Dermis microvascular lymphatic vessel endothelial cell (primary cell): Measurements from ENCODE around the gene CES4A. TPM values are rescaled to one million over a fixed set of nuclear protein-coding genes. Genes with fewer than 3 reads are reported as not detected.
"Not testable (repeated sequence)": the region's sequence is repeated elsewhere in the genome, so short reads cannot be mapped to it uniquely, and the experiment has no call there.

Source experiments
- DNase-seq, 2 donors: peaks; one replicate each; pipeline versions ENCODE4 v3.0.0 to v3.0.0-alpha.2; 2010; ENCODE audit warnings: low read depth in 2 of 2
- total RNA-seq: library from RNA; depleted of rRNA; stranded (reverse); fragments of >200 nt; gene quantifications from 2 replicates; pipeline ENCODE4 v1.2.1, GENCODE V29; 2014

Gene CES4A
- total RNA-seq, 1 donor from 2014 or later, result 1.0 TPM

- not testable (repeated sequence) for DNase-seq
Observed at GRCh38 chr16:66955363-66956153, 32.8 kb upstream of the CES4A start.

- not testable (repeated sequence) for DNase-seq
Observed at GRCh38 chr16:66956154-66956457, 32.3 kb upstream of the CES4A start.

GRCh38 chr16:66958857-66959703, 29.3 kb upstream of the CES4A start:
- no peak for DNase-seq

GRCh38 chr16:66959704-66960161, 28.7 kb upstream of the CES4A start:
- no peak for DNase-seq

GRCh38 chr16:66960270-66960669, 28.1 kb upstream of the CES4A start:
- no peak for DNase-seq

GRCh38 chr16:66961065-66961744, 27.2 kb upstream of the CES4A start, which contains the start of gene CES3:
CES3 (plus strand) TSS chr16:66961266; CDS start chr16:66961308, 42 bp downstream.
- peak; percentile 28 to 66 for DNase-seq

- no peak for DNase-seq
Observed at GRCh38 chr16:66961914-66962313, 26.5 kb upstream of the CES4A start.

- no peak for DNase-seq
Observed at GRCh38 chr16:66964049-66964448, 24.3 kb upstream of the CES4A start.

- DNase-seq, result no peak
Observed at GRCh38 chr16:66968847-66969246, 19.5 kb upstream of the CES4A start.

- DNase-seq, result no peak
Observed at GRCh38 chr16:66970775-66971720, 17.3 kb upstream of the CES4A start.

GRCh38 chr16:66972983-66973382, 15.4 kb upstream of the CES4A start:
- no peak for DNase-seq

- DNase-seq, result no peak
Observed at GRCh38 chr16:66973716-66974115, 14.7 kb upstream of the CES4A start.

GRCh38 chr16:66974156-66974931, 14.0 kb upstream of the CES4A start:
- DNase-seq, result not testable (repeated sequence)

- not testable (repeated sequence) for DNase-seq
Observed at GRCh38 chr16:66974932-66975246, 13.5 kb upstream of the CES4A start.

- no peak for DNase-seq
Observed at GRCh38 chr16:66975302-66975893, 13.0 kb upstream of the CES4A start.

- DNase-seq, result no peak
Observed at GRCh38 chr16:66976746-66977145, 11.6 kb upstream of the CES4A start.

- DNase-seq, result peak; percentile 70 to 82
Observed at GRCh38 chr16:66977341-66978113, 10.9 kb upstream of the CES4A start.

GRCh38 chr16:66979011-66979717, 9.2 kb upstream of the CES4A start:
- DNase-seq, result no peak
